Stimulated activated CD8-positive, alpha-beta memory T cell treated with anti-CD3 and anti-CD28 coated beads, Interleukin-2, amount 100 ng/mL, for 1 hour (primary cell): ENCODE data around the gene ZNF576.
"Not testable (repeated sequence)": the region's sequence is repeated elsewhere in the genome, so short reads cannot be mapped to it uniquely, and the experiment has no call there.

Source experiments
- DNase-seq, 2 donors: peaks; one replicate each; pipeline ENCODE4 v3.0.0-alpha.2; 2020; ENCODE audit warnings: low read depth in 2 of 2

Gene ZNF576

GRCh38 chr19:43625918-43626579 is 29.7 kb downstream of the ZNF576 start:
- DNase-seq, result no peak

GRCh38 chr19:43626838-43627237 is 30.4 kb downstream of the ZNF576 start:
- DNase-seq, result no peak

- DNase-seq, result no peak
Observed at GRCh38 chr19:43628646-43629326, 32.4 kb downstream of the ZNF576 start.

- DNase-seq, result no peak
Observed at GRCh38 chr19:43631491-43631890, 35.1 kb downstream of the ZNF576 start.

GRCh38 chr19:43633520-43633919 is 37.1 kb downstream of the ZNF576 start:
- no peak for DNase-seq

- DNase-seq, result no peak
Observed at GRCh38 chr19:43634068-43634467, 37.7 kb downstream of the ZNF576 start.

- no peak for DNase-seq
Observed at GRCh38 chr19:43634506-43634871, 38.1 kb downstream of the ZNF576 start.

GRCh38 chr19:43634872-43635560 is 38.6 kb downstream of the ZNF576 start:
- no peak for DNase-seq

- not testable (repeated sequence) for DNase-seq
Observed at GRCh38 chr19:43635561-43635940, 39.2 kb downstream of the ZNF576 start.

- no peak for DNase-seq
Observed at GRCh38 chr19:43636121-43636683, 39.8 kb downstream of the ZNF576 start.

GRCh38 chr19:43638214-43638994 is 42.0 kb downstream of the ZNF576 start:
- no peak for DNase-seq

- no peak for DNase-seq
Observed at GRCh38 chr19:43638995-43639518, 42.7 kb downstream of the ZNF576 start.

GRCh38 chr19:43639519-43640423 is 43.4 kb downstream of the ZNF576 start, which contains the start of gene CADM4:
CADM4 (minus strand) TSS chr19:43639850; CDS start chr19:43639790, 60 bp downstream.
- peak in 1 of 2 donors; percentile 16 for DNase-seq

GRCh38 chr19:43640424-43640757 is 44.0 kb downstream of the ZNF576 start:
- no peak for DNase-seq

- DNase-seq, result no peak
Observed at GRCh38 chr19:43641333-43641732, 44.9 kb downstream of the ZNF576 start.

- no peak for DNase-seq
Observed at GRCh38 chr19:43642531-43642930, 46.1 kb downstream of the ZNF576 start.

GRCh38 chr19:43643326-43643725 is 46.9 kb downstream of the ZNF576 start:
- DNase-seq, result no peak

- no peak for DNase-seq
Observed at GRCh38 chr19:43644181-43644580, 47.8 kb downstream of the ZNF576 start.

GRCh38 chr19:43648633-43649032 is 52.2 kb downstream of the ZNF576 start:
- DNase-seq, result no peak

- no peak for DNase-seq
Observed at GRCh38 chr19:43649514-43649913, 53.1 kb downstream of the ZNF576 start.

- DNase-seq, result not testable (repeated sequence)
Observed at GRCh38 chr19:43650276-43650675, 53.9 kb downstream of the ZNF576 start.
